Subcutaneous abdominal adipose tissue (tissue), 5 donors: ENCODE data around the gene ADARB2.

Experiments
- H3K27ac ChIP-seq: one replicate; pipeline ENCODE4 v1.7.0; 2013; ENCODE audit warnings: low read depth, mild to moderate bottlenecking, inconsistent platforms, low read length, moderate library complexity
- H3K27me3 ChIP-seq, 5 donors: one replicate each; pipeline ENCODE4 v1.7.0; 2013; ENCODE audit warnings: low read length in 5 of 5, inconsistent platforms in 1 of 5; ENCODE audit not compliant: control insufficient read depth in 5 of 5, insufficient read depth in 4 of 5
- H3K36me3 ChIP-seq, 5 donors: one replicate each; pipeline ENCODE4 v1.7.0; 2013; ENCODE audit warnings: low read length in 5 of 5; ENCODE audit not compliant: control insufficient read depth in 5 of 5, insufficient read depth in 5 of 5
- H3K4me1 ChIP-seq, 5 donors: one replicate each; pipeline ENCODE4 v1.7.0; 2013; ENCODE audit warnings: low read length in 5 of 5, mild to moderate bottlenecking in 3 of 5, moderate library complexity in 1 of 5; ENCODE audit not compliant: control insufficient read depth in 5 of 5, insufficient read depth in 5 of 5
- H3K4me3 ChIP-seq, 5 donors: one replicate each; pipeline ENCODE4 v1.7.0; 2013; ENCODE audit warnings: low read length in 5 of 5, low read depth in 1 of 5
- H3K9ac ChIP-seq, 5 donors: one replicate each; pipeline ENCODE4 v1.7.0; 2013; ENCODE audit warnings: low read length in 5 of 5, mild to moderate bottlenecking in 4 of 5, moderate library complexity in 3 of 5
- H3K9me3 ChIP-seq, 5 donors: one replicate each; pipeline ENCODE4 v1.7.0; 2013; ENCODE audit warnings: low read length in 5 of 5; ENCODE audit not compliant: control insufficient read depth in 5 of 5
- donor health status: healthy.
- donor health status: healthy.
- donor health status: healthy.
- donor health status: healthy.
- donor health status: healthy.

ADARB2 gene

GRCh38 chr10:1377740-1378397 lies 359.5 kb downstream of the ADARB2 start:
- peaks cover 0 to 4% (median 0%) of the 10 kb centered on the region in 5 donors for H3K9me3 ChIP-seq
- H3K27me3 ChIP-seq, result peaks cover 15 to 46% (median 33%) of the 10 kb centered on the region in 5 donors
- no peak overlapping the region for H3K4me3 ChIP-seq
- H3K9ac ChIP-seq, result no peak overlapping the region
- no peak overlapping the region for H3K27ac ChIP-seq
- H3K36me3 ChIP-seq, result peaks cover 0 to 2% (median 0%) of the 10 kb centered on the region in 5 donors
- peaks cover 0 to 5% (median 0%) of the 10 kb centered on the region in 5 donors for H3K4me1 ChIP-seq

- peaks cover 0 to 2% (median 0%) of the 10 kb centered on the region in 5 donors for H3K36me3 ChIP-seq
- peaks cover 0 to 5% (median 0%) of the 10 kb centered on the region in 5 donors for H3K4me1 ChIP-seq
- H3K27ac ChIP-seq, result no peak overlapping the region
- H3K9ac ChIP-seq, result no peak overlapping the region
- peaks cover 0 to 4% (median 0%) of the 10 kb centered on the region in 5 donors for H3K9me3 ChIP-seq
- peaks cover 14 to 46% (median 33%) of the 10 kb centered on the region in 5 donors for H3K27me3 ChIP-seq
- H3K4me3 ChIP-seq, result no peak overlapping the region
Observed at GRCh38 chr10:1377231-1377630, 360.1 kb downstream of the ADARB2 start.

- no peak overlapping the region for H3K27ac ChIP-seq
- peaks cover 0 to 4% (median 0%) of the 10 kb centered on the region in 5 donors for H3K9me3 ChIP-seq
- H3K27me3 ChIP-seq, result peaks cover 14 to 46% (median 33%) of the 10 kb centered on the region in 5 donors
- no peak overlapping the region for H3K4me3 ChIP-seq
- no peak overlapping the region for H3K9ac ChIP-seq
- H3K36me3 ChIP-seq, result peaks cover 0 to 2% (median 0%) of the 10 kb centered on the region in 5 donors
- peaks cover 0 to 5% (median 0%) of the 10 kb centered on the region in 5 donors for H3K4me1 ChIP-seq
Observed at GRCh38 chr10:1376384-1376945, 360.9 kb downstream of the ADARB2 start.

GRCh38 chr10:1375346-1376170 lies 361.8 kb downstream of the ADARB2 start:
- peaks cover 0 to 4% (median 0%) of the 10 kb centered on the region in 5 donors for H3K9me3 ChIP-seq
- no peak overlapping the region for H3K27ac ChIP-seq
- H3K4me1 ChIP-seq, result peaks cover 0 to 5% (median 0%) of the 10 kb centered on the region in 5 donors
- peaks cover 14 to 43% (median 33%) of the 10 kb centered on the region in 5 donors for H3K27me3 ChIP-seq
- H3K9ac ChIP-seq, result no peak overlapping the region
- H3K4me3 ChIP-seq, result no peak overlapping the region
- H3K36me3 ChIP-seq, result peaks cover 0 to 2% (median 0%) of the 10 kb centered on the region in 5 donors

GRCh38 chr10:1374511-1375345 lies 362.6 kb downstream of the ADARB2 start:
- Histone ChIP-seq H3K4me3 (no peak overlapping the region), H3K9ac (no peak overlapping the region), H3K27ac (no peak overlapping the region), H3K4me1 (peaks cover 0 to 5% (median 0%) of the 10 kb centered on the region in 5 donors), H3K36me3 (peaks cover 0 to 2% (median 0%) of the 10 kb centered on the region in 5 donors), H3K27me3 (peaks cover 14 to 39% (median 27%) of the 10 kb centered on the region in 5 donors), H3K9me3 (peaks cover 0 to 4% (median 0%) of the 10 kb centered on the region in 5 donors)

- Histone ChIP-seq H3K9me3 (peaks cover 0 to 4% (median 0%) of the 10 kb centered on the region in 5 donors), H3K27ac (no peak overlapping the region), H3K36me3 (peaks cover 0 to 2% (median 0%) of the 10 kb centered on the region in 5 donors), H3K4me1 (peaks cover 0 to 5% (median 0%) of the 10 kb centered on the region in 5 donors), H3K9ac (no peak overlapping the region), H3K27me3 (peaks cover 15 to 30% (median 22%) of the 10 kb centered on the region in 5 donors), H3K4me3 (no peak overlapping the region)
Observed at GRCh38 chr10:1373287-1373686, 364.0 kb downstream of the ADARB2 start.

GRCh38 chr10:1372212-1372611 lies 365.1 kb downstream of the ADARB2 start:
- H3K9me3 ChIP-seq, result peaks cover 0 to 4% (median 0%) of the 10 kb centered on the region in 5 donors
- H3K9ac ChIP-seq, result no peak overlapping the region
- peaks cover 0 to 2% (median 0%) of the 10 kb centered on the region in 5 donors for H3K36me3 ChIP-seq
- H3K27me3 ChIP-seq, result peaks cover 7 to 24% (median 11%) of the 10 kb centered on the region in 5 donors
- peaks cover 0 to 5% (median 0%) of the 10 kb centered on the region in 5 donors for H3K4me1 ChIP-seq
- H3K4me3 ChIP-seq, result no peak overlapping the region
- no peak overlapping the region for H3K27ac ChIP-seq

GRCh38 chr10:1370298-1370697 lies 367.0 kb downstream of the ADARB2 start:
- Histone ChIP-seq H3K27ac (no peak overlapping the region), H3K27me3 (peaks cover 6 to 19% (median 9%) of the 10 kb centered on the region in 5 donors)

GRCh38 chr10:1369665-1370064 lies 367.7 kb downstream of the ADARB2 start:
- peaks cover 0 to 2% (median 0%) of the 10 kb centered on the region in 5 donors for H3K9me3 ChIP-seq
- peaks cover 0 to 3% (median 0%) of the 10 kb centered on the region in 5 donors for H3K4me1 ChIP-seq
- no peak overlapping the region for H3K27ac ChIP-seq
- no peaks in the 10 kb centered on the region for H3K36me3 ChIP-seq
- no peak overlapping the region for H3K9ac ChIP-seq
- peaks cover 3 to 15% (median 9%) of the 10 kb centered on the region in 5 donors for H3K27me3 ChIP-seq
- H3K4me3 ChIP-seq, result no peak overlapping the region

More at GRCh38 chr10:1370298-1370697, 367.0 kb downstream of the ADARB2 start:
- Histone ChIP-seq H3K36me3 (no peaks in the 10 kb centered on the region), H3K4me1 (peaks cover 0 to 3% (median 0%) of the 10 kb centered on the region in 5 donors), H3K9me3 (peaks cover 0 to 2% (median 0%) of the 10 kb centered on the region in 5 donors), H3K9ac (no peak overlapping the region), H3K4me3 (no peak overlapping the region)
